Measurements from ENCODE around the gene KAT6B.

KAT6B gene

DNA sequence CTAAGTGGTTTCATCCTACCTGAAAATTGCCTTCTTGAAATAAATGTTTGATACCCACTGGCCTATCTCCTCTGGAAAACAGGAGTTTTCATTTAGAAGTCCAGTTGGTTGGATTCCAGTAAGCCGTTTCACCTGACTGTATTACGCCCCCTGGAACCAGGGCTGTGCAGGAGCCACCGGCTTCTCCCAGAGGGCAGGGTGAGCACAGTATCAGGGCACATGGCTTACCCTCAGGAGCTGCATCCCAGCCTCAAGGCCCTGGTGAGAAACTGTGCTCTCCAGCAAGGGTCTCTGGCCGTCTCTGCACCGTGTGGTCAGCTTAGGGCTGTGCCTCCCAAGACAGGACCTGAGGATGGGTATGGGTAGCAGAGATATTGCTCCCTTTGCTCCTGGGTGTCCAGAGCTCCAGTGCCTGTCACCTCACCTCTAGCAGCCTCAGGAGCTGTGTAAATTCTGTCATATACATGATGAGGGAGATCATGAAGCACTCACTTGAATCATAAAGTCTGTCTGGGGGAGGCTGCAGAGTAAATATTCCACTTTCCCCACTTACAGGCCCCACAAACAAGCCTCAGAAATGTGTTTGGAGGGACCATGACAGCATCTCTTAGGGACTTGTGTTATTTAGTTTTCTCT lies 175.4 kb downstream of the KAT6B start (continued):
- TF ChIP-seq, protein P1, sequence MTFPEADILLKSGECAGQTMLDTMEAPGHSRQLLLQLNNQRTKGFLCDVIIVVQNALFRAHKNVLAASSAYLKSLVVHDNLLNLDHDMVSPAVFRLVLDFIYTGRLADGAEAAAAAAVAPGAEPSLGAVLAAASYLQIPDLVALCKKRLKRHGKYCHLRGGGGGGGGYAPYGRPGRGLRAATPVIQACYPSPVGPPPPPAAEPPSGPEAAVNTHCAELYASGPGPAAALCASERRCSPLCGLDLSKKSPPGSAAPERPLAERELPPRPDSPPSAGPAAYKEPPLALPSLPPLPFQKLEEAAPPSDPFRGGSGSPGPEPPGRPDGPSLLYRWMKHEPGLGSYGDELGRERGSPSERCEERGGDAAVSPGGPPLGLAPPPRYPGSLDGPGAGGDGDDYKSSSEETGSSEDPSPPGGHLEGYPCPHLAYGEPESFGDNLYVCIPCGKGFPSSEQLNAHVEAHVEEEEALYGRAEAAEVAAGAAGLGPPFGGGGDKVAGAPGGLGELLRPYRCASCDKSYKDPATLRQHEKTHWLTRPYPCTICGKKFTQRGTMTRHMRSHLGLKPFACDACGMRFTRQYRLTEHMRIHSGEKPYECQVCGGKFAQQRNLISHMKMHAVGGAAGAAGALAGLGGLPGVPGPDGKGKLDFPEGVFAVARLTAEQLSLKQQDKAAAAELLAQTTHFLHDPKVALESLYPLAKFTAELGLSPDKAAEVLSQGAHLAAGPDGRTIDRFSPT (tag by site-specific recombination; IDR thresholded peaks at IDR 0.05) = no peak
- TF ChIP-seq, protein P2, sequence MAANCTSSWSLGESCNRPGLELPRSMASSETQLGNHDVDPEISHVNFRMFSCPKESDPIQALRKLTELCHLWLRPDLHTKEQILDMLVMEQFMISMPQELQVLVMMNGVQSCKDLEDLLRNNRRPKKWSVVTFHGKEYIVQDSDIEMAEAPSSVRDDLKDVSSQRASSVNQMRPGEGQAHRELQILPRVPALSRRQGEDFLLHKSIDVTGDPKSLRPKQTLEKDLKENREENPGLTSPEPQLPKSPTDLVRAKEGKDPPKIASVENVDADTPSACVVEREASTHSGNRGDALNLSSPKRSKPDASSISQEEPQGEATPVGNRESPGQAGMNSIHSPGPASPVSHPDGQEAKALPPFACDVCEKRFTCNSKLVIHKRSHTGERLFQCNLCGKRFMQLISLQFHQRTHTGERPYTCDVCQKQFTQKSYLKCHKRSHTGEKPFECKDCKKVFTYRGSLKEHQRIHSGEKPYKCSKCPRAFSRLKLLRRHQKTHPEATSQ (tag by site-specific recombination; IDR thresholded peaks at IDR 0.05) = no peak
- TF ChIP-seq, protein P3, sequence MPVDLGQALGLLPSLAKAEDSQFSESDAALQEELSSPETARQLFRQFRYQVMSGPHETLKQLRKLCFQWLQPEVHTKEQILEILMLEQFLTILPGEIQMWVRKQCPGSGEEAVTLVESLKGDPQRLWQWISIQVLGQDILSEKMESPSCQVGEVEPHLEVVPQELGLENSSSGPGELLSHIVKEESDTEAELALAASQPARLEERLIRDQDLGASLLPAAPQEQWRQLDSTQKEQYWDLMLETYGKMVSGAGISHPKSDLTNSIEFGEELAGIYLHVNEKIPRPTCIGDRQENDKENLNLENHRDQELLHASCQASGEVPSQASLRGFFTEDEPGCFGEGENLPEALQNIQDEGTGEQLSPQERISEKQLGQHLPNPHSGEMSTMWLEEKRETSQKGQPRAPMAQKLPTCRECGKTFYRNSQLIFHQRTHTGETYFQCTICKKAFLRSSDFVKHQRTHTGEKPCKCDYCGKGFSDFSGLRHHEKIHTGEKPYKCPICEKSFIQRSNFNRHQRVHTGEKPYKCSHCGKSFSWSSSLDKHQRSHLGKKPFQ (tag by site-specific recombination; IDR thresholded peaks at IDR 0.05) = no peak
- TF ChIP-seq ZNF501 (tag by site-specific recombination; IDR thresholded peaks at IDR 0.05) (no peak), ZNF202 (tag by site-specific recombination; IDR thresholded peaks at IDR 0.05; ENCODE audit: borderline replicate concordance) (no peak)

- Histone ChIP-seq H3K4me1 (ENCODE audit: control insufficient read depth, insufficient read depth, low read length) (peaks cover 10% of the 10 kb centered on the region; the same call in 1 of the 2 replicates), H3K27ac (ENCODE audit: extremely low read depth, low read depth, low read length) (no peak overlapping the region), H3K9me3 (ENCODE audit: control insufficient read depth, insufficient read depth, low read depth, low read length) (no peaks in the 10 kb centered on the region), H3K4me3 (ENCODE audit: low read depth, low read length) (no peak overlapping the region), H3K36me3 (ENCODE audit: control insufficient read depth in 2 of 2, insufficient read depth in 1 of 2, low read length in 2 of 2) (0 out of 3 replicates have a peak, but pooled peaks cover 0 to 4% of the 10 kb centered on the region in 2 experiments)
- TF ChIP-seq ZBTB8A (tag by site-specific recombination; IDR thresholded peaks at IDR 0.05) = no peak
- TF ChIP-seq, protein P4, sequence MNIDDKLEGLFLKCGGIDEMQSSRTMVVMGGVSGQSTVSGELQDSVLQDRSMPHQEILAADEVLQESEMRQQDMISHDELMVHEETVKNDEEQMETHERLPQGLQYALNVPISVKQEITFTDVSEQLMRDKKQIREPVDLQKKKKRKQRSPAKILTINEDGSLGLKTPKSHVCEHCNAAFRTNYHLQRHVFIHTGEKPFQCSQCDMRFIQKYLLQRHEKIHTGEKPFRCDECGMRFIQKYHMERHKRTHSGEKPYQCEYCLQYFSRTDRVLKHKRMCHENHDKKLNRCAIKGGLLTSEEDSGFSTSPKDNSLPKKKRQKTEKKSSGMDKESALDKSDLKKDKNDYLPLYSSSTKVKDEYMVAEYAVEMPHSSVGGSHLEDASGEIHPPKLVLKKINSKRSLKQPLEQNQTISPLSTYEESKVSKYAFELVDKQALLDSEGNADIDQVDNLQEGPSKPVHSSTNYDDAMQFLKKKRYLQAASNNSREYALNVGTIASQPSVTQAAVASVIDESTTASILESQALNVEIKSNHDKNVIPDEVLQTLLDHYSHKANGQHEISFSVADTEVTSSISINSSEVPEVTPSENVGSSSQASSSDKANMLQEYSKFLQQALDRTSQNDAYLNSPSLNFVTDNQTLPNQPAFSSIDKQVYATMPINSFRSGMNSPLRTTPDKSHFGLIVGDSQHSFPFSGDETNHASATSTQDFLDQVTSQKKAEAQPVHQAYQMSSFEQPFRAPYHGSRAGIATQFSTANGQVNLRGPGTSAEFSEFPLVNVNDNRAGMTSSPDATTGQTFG (tag by site-specific recombination; IDR thresholded peaks at IDR 0.05; ENCODE audit: borderline replicate concordance) = no peak
- TF ChIP-seq, protein P5, sequence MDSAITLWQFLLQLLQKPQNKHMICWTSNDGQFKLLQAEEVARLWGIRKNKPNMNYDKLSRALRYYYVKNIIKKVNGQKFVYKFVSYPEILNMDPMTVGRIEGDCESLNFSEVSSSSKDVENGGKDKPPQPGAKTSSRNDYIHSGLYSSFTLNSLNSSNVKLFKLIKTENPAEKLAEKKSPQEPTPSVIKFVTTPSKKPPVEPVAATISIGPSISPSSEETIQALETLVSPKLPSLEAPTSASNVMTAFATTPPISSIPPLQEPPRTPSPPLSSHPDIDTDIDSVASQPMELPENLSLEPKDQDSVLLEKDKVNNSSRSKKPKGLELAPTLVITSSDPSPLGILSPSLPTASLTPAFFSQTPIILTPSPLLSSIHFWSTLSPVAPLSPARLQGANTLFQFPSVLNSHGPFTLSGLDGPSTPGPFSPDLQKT (IDR thresholded peaks at IDR 0.05; ENCODE audit: borderline replicate concordance, low read depth, low read length) = no peak
- no peak for TF ChIP-seq MYNN (tag by site-specific recombination; IDR thresholded peaks at IDR 0.05; ENCODE audit: borderline replicate concordance)
- CTCF ChIA-PET = interaction anchor here (0.7 kb wide), 1 partner anchor 90 kb away, joined by 5 read pairs; no protein-coding TSS in a partner anchor
- POLR2A ChIA-PET = no interaction called here
These were observed 175.9 kb downstream of the KAT6B start for GRCh38 chr10:75002351-75002725.

DNA sequence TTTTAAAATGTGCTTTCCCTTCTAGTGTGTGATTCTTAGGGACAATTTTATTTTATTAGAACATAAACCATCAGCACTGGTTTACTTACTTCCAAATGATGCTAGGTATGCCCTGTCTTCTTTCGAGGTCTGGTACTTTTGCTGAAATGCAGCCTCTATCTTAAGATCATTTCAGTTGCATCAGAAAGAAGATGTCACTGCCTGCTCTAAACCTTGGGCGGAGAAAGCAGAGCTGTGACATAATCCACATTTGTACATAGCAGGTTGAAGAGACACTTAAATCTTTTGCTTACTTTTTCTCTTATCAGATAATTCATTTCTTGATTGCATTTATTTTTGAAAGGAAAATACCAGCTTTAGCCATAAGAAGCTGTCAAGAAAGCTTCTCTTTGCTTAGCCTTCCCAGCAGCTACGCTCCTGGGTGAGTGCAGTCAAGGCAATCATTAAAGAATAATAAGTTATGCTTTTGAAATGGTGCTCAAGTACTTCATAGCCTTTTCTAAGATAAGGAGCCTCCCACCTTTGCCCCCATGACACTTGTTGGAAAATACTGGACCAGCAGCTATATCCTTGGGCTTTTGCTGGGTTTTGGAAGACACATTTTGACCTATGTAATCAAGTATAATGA lies 176.7 kb downstream of the KAT6B start:
- CTCF ChIA-PET = interaction anchor here (0.6 to 1.3 kb wide), 2 partner anchors 17 to 265 kb away, joined by 3 to 4 read pairs; no protein-coding TSS in a partner anchor
- Histone ChIP-seq H3K36me3 (ENCODE audit: control insufficient read depth in 2 of 2, insufficient read depth in 1 of 2, low read length in 2 of 2) (0 out of 3 replicates have a peak, but pooled peaks cover 0 to 4% of the 10 kb centered on the region in 2 experiments), H3K4me3 (ENCODE audit: low read depth, low read length) (no peak overlapping the region), H3K27ac (ENCODE audit: extremely low read depth, low read depth, low read length) (no peak overlapping the region), H3K4me1 (ENCODE audit: control insufficient read depth, insufficient read depth, low read length) (peaks cover 10% of the 10 kb centered on the region; the same call in 1 of the 2 replicates), H3K9me3 (ENCODE audit: control insufficient read depth, insufficient read depth, low read depth, low read length) (no peaks in the 10 kb centered on the region)
- POLR2A ChIA-PET = interaction anchor here (0.6 to 0.7 kb wide), 2 partner anchors 35 to 176 kb away, joined by 3 read pairs; no protein-coding TSS in a partner anchor
- TF ChIP-seq ZFP37 (tag by site-specific recombination; IDR thresholded peaks at IDR 0.05) = no peak
- TF ChIP-seq ZNF16 (tag by site-specific recombination; IDR thresholded peaks at IDR 0.05; ENCODE audit: low read depth) = no peak
- TF ChIP-seq KLF10 (tag by site-specific recombination; IDR thresholded peaks at IDR 0.05) = no peak
- no peak for TF ChIP-seq OVOL3 (tag by site-specific recombination; IDR thresholded peaks at IDR 0.05)
- TF ChIP-seq MZF1 (tag by site-specific recombination; IDR thresholded peaks at IDR 0.05; ENCODE audit: borderline replicate concordance) = no peak
- TF ChIP-seq ZNF580 (tag by site-specific recombination; IDR thresholded peaks at IDR 0.05) = no peak
- TF ChIP-seq ZXDB (tag by site-specific recombination; IDR thresholded peaks at IDR 0.05) = no peak

Measured in HEK293 (cell line).